ENCODE measurements around the gene ZC3H14.

- no peak for TF ChIP-seq CTCF (IDR thresholded peaks at IDR 0.05)
- no peak for TF ChIP-seq EP300 (IDR thresholded peaks at IDR 0.05)
- TF ChIP-seq POLR2A (IDR thresholded peaks at IDR 0.05), result no peak
- no peak for TF ChIP-seq POLR2AphosphoS5 (IDR thresholded peaks at IDR 0.05)
These were observed 76.4 kb downstream of the ZC3H14 start for GRCh38 chr14:88639221-88639620.

All from sigmoid colon (tissue), 4 donors.